Trophoblast cell (in vitro differentiated cells and primary cell): ENCODE measurements around the gene COG2.

Source experiments
- DNase-seq, 2 donors: peaks; one replicate each; pipeline ENCODE4 v3.0.0-alpha.2; 2016
- H2AFZ ChIP-seq: 2 replicates; pipeline ENCODE4 v1.6.1; 2013; ENCODE audit warnings: low read length, moderate library complexity, mild to moderate bottlenecking; ENCODE audit not compliant: insufficient read depth, poor library complexity
- H2AK5ac ChIP-seq: 2 replicates; pipeline ENCODE4 v1.6.1; 2013; ENCODE audit warnings: mild to moderate bottlenecking, low read length
- H2BK120ac ChIP-seq: 2 replicates; pipeline ENCODE4 v1.6.1; 2013; ENCODE audit warnings: low read length, mild to moderate bottlenecking, moderate library complexity; ENCODE audit not compliant: insufficient read depth, poor library complexity
- H2BK12ac ChIP-seq: 2 replicates; pipeline ENCODE4 v1.6.1; 2013; ENCODE audit warnings: mild to moderate bottlenecking, low read length, moderate library complexity
- H2BK5ac ChIP-seq: 2 replicates; pipeline ENCODE4 v1.6.1; 2013; ENCODE audit warnings: low read length, low read depth, moderate library complexity, mild to moderate bottlenecking; ENCODE audit not compliant: poor library complexity
- H3K14ac ChIP-seq: 2 replicates; pipeline ENCODE4 v1.6.1; 2013; ENCODE audit warnings: mild to moderate bottlenecking, low read length
- H3K18ac ChIP-seq: 2 replicates; pipeline ENCODE4 v1.6.1; 2013; ENCODE audit warnings: mild to moderate bottlenecking, low read length
- H3K23ac ChIP-seq: 2 replicates; pipeline ENCODE4 v1.6.1; 2013; ENCODE audit warnings: low read length
- H3K27ac ChIP-seq: 2 replicates; pipeline ENCODE4 v1.5.1; 2013; ENCODE audit warnings: low read depth, mild to moderate bottlenecking, inconsistent platforms, low read length, moderate library complexity
- H3K27me3 ChIP-seq: 2 replicates; pipeline ENCODE4 v1.6.1; 2013; ENCODE audit warnings: inconsistent platforms, mild to moderate bottlenecking, low read length, moderate library complexity; ENCODE audit not compliant: insufficient read depth
- H3K36me3 ChIP-seq, 2 experiments: 1 replicate in 1 of 2; 2 replicates in 1 of 2; pipeline ENCODE4 v1.6.1; 2013; ENCODE audit warnings: low read length in 2 of 2, mild to moderate bottlenecking in 2 of 2, moderate library complexity in 1 of 2; ENCODE audit not compliant: insufficient read depth in 2 of 2, control insufficient read depth in 1 of 2
- H3K4ac ChIP-seq: 2 replicates; pipeline ENCODE4 v1.6.1; 2013; ENCODE audit warnings: low read depth, mild to moderate bottlenecking, low read length, moderate library complexity
- H3K4me1 ChIP-seq, 2 experiments: 1 replicate in 1 of 2; 2 replicates in 1 of 2; pipeline ENCODE4 v1.6.1; 2013; ENCODE audit warnings: low read length in 2 of 2, mild to moderate bottlenecking in 2 of 2, moderate library complexity in 1 of 2; ENCODE audit not compliant: insufficient read depth in 2 of 2, control insufficient read depth in 1 of 2
- H3K4me2 ChIP-seq: 2 replicates; pipeline ENCODE4 v1.6.1; 2013; ENCODE audit warnings: inconsistent platforms, mild to moderate bottlenecking, low read length, moderate library complexity
- H3K4me3 ChIP-seq: 2 replicates; pipeline ENCODE4 v1.5.1; 2013; ENCODE audit warnings: mild to moderate bottlenecking, low read depth, low read length, inconsistent platforms
- H3K79me1 ChIP-seq: one replicate; pipeline ENCODE4 v1.6.1; 2013; ENCODE audit warnings: low read length
- H3K79me2 ChIP-seq: 2 replicates; pipeline ENCODE4 v1.6.1; 2013; ENCODE audit warnings: low read length, mild to moderate bottlenecking; ENCODE audit not compliant: control insufficient read depth, insufficient read depth, poor library complexity
- H3K9ac ChIP-seq: 2 replicates; pipeline ENCODE4 v1.6.1; 2013; ENCODE audit warnings: mild to moderate bottlenecking, low read length
- H3K9me3 ChIP-seq: 2 replicates; pipeline ENCODE4 v1.6.1; 2013; ENCODE audit warnings: low read depth, mild to moderate bottlenecking, control low read depth, inconsistent platforms, low read length; ENCODE audit not compliant: insufficient read depth
- H4K12ac ChIP-seq: 2 replicates; pipeline ENCODE4 v1.6.1; 2013; ENCODE audit warnings: low read depth, mild to moderate bottlenecking, low read length, moderate library complexity
- H4K8ac ChIP-seq: 2 replicates; pipeline ENCODE4 v1.6.1; 2013; ENCODE audit warnings: low read depth, mild to moderate bottlenecking, low read length, moderate library complexity
- H4K91ac ChIP-seq: one replicate; pipeline ENCODE4 v1.6.1; 2013; ENCODE audit warnings: low read depth, mild to moderate bottlenecking, low read length, moderate library complexity
- WGBS: extraction: QIAGEN DNeasy Blood & Tissue Kit; methylation state at CpG from one replicate; pipeline ENCODE4 v1.1.7; 2013; ENCODE audit warnings: missing lambda C conversion rate; ENCODE audit not compliant: insufficient read length, insufficient coverage; ENCODE audit errors: extremely low coverage; 5-methylcytosine and 5-hydroxymethylcytosine counted together

COG2 gene

GRCh38 chr1:230739564-230740290 lies 97.4 kb downstream of the COG2 start:
- no peak overlapping the region for H4K12ac ChIP-seq
- H3K27ac ChIP-seq: no peak overlapping the region
- no peak overlapping the region for H2AK5ac ChIP-seq
- H2BK120ac ChIP-seq: no peak overlapping the region
- DNase-seq: no peak
- peaks cover 1% of the 10 kb centered on the region for H3K79me1 ChIP-seq
- no peaks in the 10 kb centered on the region for H3K9me3 ChIP-seq
- no peaks in the 10 kb centered on the region for H3K27me3 ChIP-seq
- no peak overlapping the region for H4K91ac ChIP-seq
- H3K9ac ChIP-seq: no peak overlapping the region
- H4K8ac ChIP-seq: no peak overlapping the region
- H2BK12ac ChIP-seq: no peak overlapping the region
- no peak overlapping the region for H3K18ac ChIP-seq
- H3K36me3 ChIP-seq: no peaks in the 10 kb centered on the region
- no CpG with 5 or more reads among the region's 12 CpGs for WGBS
- H3K79me2 ChIP-seq: no peaks in the 10 kb centered on the region
- no peak overlapping the region for H2AFZ ChIP-seq
- no peak overlapping the region for H3K4me2 ChIP-seq
- no peak overlapping the region for H3K14ac ChIP-seq
- H3K4ac ChIP-seq: no peak overlapping the region
- peaks cover 5% of the 10 kb centered on the region in 2 experiments for H3K4me1 ChIP-seq
- H3K4me3 ChIP-seq: no peak overlapping the region
- H2BK5ac ChIP-seq: no peak overlapping the region
- no peak overlapping the region for H3K23ac ChIP-seq
